A673 (cell line): ENCODE measurements around the gene LEF1. TPM values are rescaled to one million over a fixed set of nuclear protein-coding genes. Genes with fewer than 3 reads are reported as not detected.

Experiments
- BruUV-seq: library from RNA; stranded (reverse); fragments of 400-500 nt; replicated peaks from 2 replicates; lab custom pipeline; 2021; lab: Mats Ljungman, UMichigan
- CTCF ChIA-PET: fragments of 300-600 bp; sonication (Branson Sonifier 250); formaldehyde crosslinking; loops from one replicate; lab custom pipeline; 2022; ENCODE audit warnings: antibody characterized with exemption; lab: Charles Lee
- POLR2A ChIA-PET: fragments of 300-600 bp; sonication (Branson Sonifier 250); formaldehyde crosslinking; loops from one replicate; lab custom pipeline; 2022; ENCODE audit warnings: antibody characterized with exemption; ENCODE audit not compliant: low non-redundant PET; lab: Charles Lee
- DNase-seq: peaks from one replicate; pipeline ENCODE4 v3.0.0-alpha.2; 2015; ENCODE audit warnings: low spot score
- H3K27ac ChIP-seq: fragments of 200-600 bp; sonication (generic); 2 replicates; pipeline ENCODE4 v1.5.1; 2016; ENCODE audit warnings: mixed run types, low read depth, mild to moderate bottlenecking, mixed read lengths, antibody characterized with exemption, low read length; ENCODE audit not compliant: poor library complexity, severe bottlenecking
- H3K27me3 ChIP-seq: fragments of 200-600 bp; sonication (generic); replicated peaks from 2 replicates; pipeline ENCODE4 v1.6.1; 2017; ENCODE audit warnings: mixed run types, low read depth, mild to moderate bottlenecking, mixed read lengths, antibody characterized with exemption, low read length; ENCODE audit not compliant: insufficient read depth, poor library complexity
- H3K36me3 ChIP-seq: fragments of 200-600 bp; sonication (generic); 2 replicates; pipeline ENCODE4 v1.6.1; 2016; ENCODE audit warnings: mixed run types, mild to moderate bottlenecking, mixed read lengths, antibody characterized with exemption, low read length; ENCODE audit not compliant: insufficient read depth, poor library complexity, severe bottlenecking
- H3K4me1 ChIP-seq: fragments of 200-600 bp; sonication (generic); 2 replicates; pipeline ENCODE4 v1.6.1; 2017; ENCODE audit warnings: mixed run types, mild to moderate bottlenecking, mixed read lengths, antibody characterized with exemption, low read length; ENCODE audit not compliant: insufficient read depth, poor library complexity, severe bottlenecking
- H3K4me3 ChIP-seq: fragments of 200-600 bp; sonication (generic); 2 replicates; pipeline ENCODE4 v1.5.1; 2016; ENCODE audit warnings: low read depth, mixed run types, mild to moderate bottlenecking, mixed read lengths, low read length; ENCODE audit not compliant: poor library complexity, severe bottlenecking
- H3K9me3 ChIP-seq: fragments of 200-600 bp; sonication (generic); 2 replicates; pipeline ENCODE4 v1.6.1; 2016; ENCODE audit warnings: mixed run types, low read depth, mild to moderate bottlenecking, mixed read lengths, antibody characterized with exemption, low read length; ENCODE audit not compliant: poor library complexity, severe bottlenecking
- EZH2 ChIP-seq: fragments of 200-600 bp; sonication (generic); IDR thresholded peaks from 2 replicates; pipeline ENCODE4 v1.6.1; 2017; ENCODE audit warnings: borderline replicate concordance, low read depth, mild to moderate bottlenecking, mixed read lengths, antibody characterized with exemption, low read length; ENCODE audit not compliant: poor library complexity, severe bottlenecking
- intact Hi-C: fragments of 100-400 bp; cut with micrococcal nuclease; formaldehyde crosslinking; loops from one replicate; pipeline ENCODE4 v1.10.0; 2022; ENCODE audit not compliant: unreplicated experiment
- total RNA-seq: library from RNA; stranded (reverse); gene quantifications from 2 replicates; pipeline ENCODE4 v1.2.3, GENCODE V29; 2021
- TF ChIP-seq, protein P1 (sequence below): fragments of 300-800, 200-600 bp; sonication (generic); conservative IDR thresholded peaks from 2 replicates; pipeline ENCODE4 v1.5.1; 2017; ENCODE audit warnings: low read depth, mild to moderate bottlenecking, antibody characterized with exemption, low read length, moderate library complexity, mixed read lengths

Gene LEF1
- total RNA-seq, 1 experiment from 2014 or later, result 2.5 TPM

DNA sequence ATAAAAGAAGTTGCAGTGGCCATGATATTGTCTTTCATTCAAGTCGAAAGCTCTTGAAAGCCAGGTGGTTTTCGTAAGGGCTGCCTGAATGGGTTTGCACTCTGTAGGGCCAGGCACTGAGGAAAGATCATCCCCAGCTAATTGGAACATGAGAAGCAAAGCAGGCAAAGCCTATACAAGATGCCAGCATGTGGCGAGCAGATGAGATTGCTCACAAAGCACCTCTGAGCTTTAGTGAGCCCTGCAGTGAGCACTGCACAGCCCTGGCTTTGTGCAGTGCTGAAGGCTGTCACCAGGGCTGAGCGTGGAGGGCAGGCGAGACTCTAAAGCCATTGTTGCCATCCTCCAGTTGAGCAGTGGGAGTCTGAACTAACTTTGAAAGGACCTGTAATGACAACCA, 125.2 kb downstream of the LEF1 start:
- BruUV-seq, result no TSS peak
- POLR2A ChIA-PET, result interaction anchor here (0.5 to 0.6 kb wide), 2 partner anchors 14 to 30 kb away, joined by 3 to 8 read pairs; no protein-coding TSS in a partner anchor

GRCh38 chr4:108042927-108043326, 125.8 kb downstream of the LEF1 start:
- no peaks in the 10 kb centered on the region for H3K36me3 ChIP-seq
- H3K27me3 ChIP-seq, result no peaks in the 10 kb centered on the region
- H3K9me3 ChIP-seq, result no peaks in the 10 kb centered on the region
- H3K4me3 ChIP-seq, result no peak overlapping the region
- ChIA-PET POLR2A (interaction anchor here (0.5 to 0.6 kb wide), 2 partner anchors 14 to 29 kb away, joined by 3 to 8 read pairs; no protein-coding TSS in a partner anchor), CTCF (no interaction called here)
- no peak for DNase-seq
- no TSS peak for BruUV-seq
- TF ChIP-seq, protein P1, sequence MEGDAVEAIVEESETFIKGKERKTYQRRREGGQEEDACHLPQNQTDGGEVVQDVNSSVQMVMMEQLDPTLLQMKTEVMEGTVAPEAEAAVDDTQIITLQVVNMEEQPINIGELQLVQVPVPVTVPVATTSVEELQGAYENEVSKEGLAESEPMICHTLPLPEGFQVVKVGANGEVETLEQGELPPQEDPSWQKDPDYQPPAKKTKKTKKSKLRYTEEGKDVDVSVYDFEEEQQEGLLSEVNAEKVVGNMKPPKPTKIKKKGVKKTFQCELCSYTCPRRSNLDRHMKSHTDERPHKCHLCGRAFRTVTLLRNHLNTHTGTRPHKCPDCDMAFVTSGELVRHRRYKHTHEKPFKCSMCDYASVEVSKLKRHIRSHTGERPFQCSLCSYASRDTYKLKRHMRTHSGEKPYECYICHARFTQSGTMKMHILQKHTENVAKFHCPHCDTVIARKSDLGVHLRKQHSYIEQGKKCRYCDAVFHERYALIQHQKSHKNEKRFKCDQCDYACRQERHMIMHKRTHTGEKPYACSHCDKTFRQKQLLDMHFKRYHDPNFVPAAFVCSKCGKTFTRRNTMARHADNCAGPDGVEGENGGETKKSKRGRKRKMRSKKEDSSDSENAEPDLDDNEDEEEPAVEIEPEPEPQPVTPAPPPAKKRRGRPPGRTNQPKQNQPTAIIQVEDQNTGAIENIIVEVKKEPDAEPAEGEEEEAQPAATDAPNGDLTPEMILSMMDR, result no peak
- no peak for TF ChIP-seq EZH2
- H3K4me1 ChIP-seq, result no peaks in the 10 kb centered on the region
- H3K27ac ChIP-seq, result no peak overlapping the region
- intact Hi-C loops, result no loop called here

More for the DNA sequence above, 125.2 kb downstream of the LEF1 start:
- H3K27ac ChIP-seq, result no peak overlapping the region
- no peaks in the 10 kb centered on the region for H3K9me3 ChIP-seq
- no peaks in the 10 kb centered on the region for H3K4me1 ChIP-seq
- CTCF ChIA-PET, result interaction anchor here (0.6 kb wide), 1 partner anchor 544 kb away, joined by 6 read pairs; no protein-coding TSS in a partner anchor
- peak; percentile 3 for DNase-seq
- H3K36me3 ChIP-seq, result no peaks in the 10 kb centered on the region
- intact Hi-C loops, result no loop called here
- no peaks in the 10 kb centered on the region for H3K27me3 ChIP-seq
- H3K4me3 ChIP-seq, result no peak overlapping the region
- TF ChIP-seq, protein P1, result no peak
- TF ChIP-seq EZH2, result no peak

- no peak for DNase-seq
- POLR2A ChIA-PET, result no interaction called here
- Histone ChIP-seq H3K9me3 (no peaks in the 10 kb centered on the region), H3K27me3 (no peaks in the 10 kb centered on the region), H3K4me1 (no peaks in the 10 kb centered on the region), H3K36me3 (peaks cover 5% of the 10 kb centered on the region), H3K4me3 (no peak overlapping the region), H3K27ac (no peak overlapping the region)
- CTCF ChIA-PET, result no interaction called here
- no TSS peak for BruUV-seq
- intact Hi-C loops, result no loop called here
- TF ChIP-seq, protein P1, result no peak
- no peak for TF ChIP-seq EZH2
Measured at GRCh38 chr4:108037884-108038283, 130.8 kb downstream of the LEF1 start.
